HG02610 (cell line): ENCODE data around the gene DCAF12.
A peak's percentile ranks its signal among the peaks of the same experiment; 100 is the strongest.

Experiments
- ATAC-seq: cut with Tn5 transposase; IDR thresholded peaks from one replicate; pipeline ENCODE4 v1.9.1; 2021; ENCODE audit warnings: mild to moderate bottlenecking, moderate library complexity; ENCODE audit not compliant: unreplicated experiment

DCAF12 gene

DNA sequence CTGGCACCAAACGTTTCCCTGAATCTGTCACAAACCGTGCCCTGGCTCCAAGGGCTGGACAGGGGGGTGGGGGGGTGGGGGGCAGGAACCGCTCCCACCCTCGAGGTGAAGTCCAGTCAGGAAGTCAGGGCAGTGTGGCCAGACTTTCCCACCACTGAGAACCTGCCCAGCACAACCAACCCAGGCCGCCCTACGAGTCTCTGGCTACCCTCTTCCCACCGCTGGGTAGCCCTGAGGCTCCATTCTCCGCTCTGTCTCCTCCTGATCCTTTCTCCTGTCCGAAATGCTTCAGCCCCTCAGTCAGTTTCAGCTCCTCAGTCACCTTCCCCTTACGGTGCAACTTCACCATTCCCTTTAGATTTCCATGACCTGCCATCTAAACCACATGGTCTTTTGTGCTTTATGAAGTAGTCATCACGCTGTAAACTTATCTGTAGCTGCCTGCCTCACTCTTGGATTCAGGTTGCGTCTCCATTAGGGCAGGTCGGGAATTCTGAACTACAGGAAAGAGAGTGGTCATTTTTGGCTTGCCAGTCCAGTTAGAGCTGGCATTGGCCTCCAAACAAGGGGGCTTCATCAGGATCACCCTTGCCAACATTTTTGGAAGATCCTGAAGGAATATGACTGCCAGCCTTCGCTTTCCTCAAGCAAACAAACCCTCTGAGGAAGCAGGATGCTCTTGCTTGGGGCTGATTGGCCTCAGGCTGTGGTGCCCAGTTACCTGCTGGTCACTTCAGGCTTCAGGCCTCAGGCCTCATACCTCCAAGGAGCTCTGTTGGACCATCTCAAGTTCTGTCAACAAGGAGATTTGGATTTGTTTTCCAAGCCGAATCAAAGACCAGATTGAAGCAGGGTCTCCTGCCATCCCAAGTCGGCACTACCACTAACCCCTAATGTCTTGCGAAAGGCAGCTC lies 794 bp upstream of the DCAF12 start:
- no peak for ATAC-seq

DNA sequence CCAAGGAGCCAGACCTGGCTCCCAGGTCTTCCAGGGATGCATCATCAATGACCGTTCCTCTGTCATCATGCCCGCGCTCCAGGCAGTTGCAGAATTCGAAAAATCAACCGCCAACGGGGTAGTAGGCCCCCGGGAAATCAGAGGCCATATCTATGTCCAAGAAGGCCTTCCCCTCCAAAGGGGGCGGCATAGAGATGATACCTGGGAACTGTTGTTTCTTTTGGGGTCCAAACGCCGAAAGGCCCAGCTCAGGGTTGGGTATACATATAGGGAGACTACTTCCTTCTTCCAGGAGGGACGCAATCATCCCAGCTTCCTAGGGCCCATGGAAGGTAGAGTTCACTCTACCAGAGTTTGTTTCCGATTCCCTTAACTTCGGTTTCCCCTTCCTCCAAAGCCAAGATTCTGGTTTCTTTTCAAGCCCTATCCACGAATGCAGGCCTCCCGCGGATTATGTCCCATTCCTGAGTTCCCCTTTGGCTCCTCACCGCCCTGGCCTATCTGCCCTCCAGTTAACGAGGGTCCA lies 754 bp downstream of the DCAF12 start:
- no peak for ATAC-seq

DNA sequence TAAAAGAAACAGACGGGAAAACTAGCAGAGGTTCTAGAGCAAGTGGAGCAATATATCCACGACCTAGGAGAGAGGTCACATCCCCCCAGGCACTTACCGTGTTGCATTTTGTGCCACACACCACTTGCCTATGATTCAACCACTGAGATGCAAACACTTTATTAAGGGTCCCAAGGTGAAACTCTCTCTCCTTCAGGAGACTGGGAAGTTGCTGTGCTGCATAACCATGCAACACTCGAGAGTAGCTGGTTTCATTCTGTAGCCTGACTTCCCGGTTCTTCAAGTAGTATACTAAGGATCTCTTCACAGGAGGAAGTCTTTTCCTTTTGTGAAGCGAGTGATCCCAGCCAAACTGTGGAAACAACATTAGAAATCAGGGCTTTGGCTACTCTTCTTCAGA lies 1.6 kb downstream of the DCAF12 start:
- no peak for ATAC-seq

DNA sequence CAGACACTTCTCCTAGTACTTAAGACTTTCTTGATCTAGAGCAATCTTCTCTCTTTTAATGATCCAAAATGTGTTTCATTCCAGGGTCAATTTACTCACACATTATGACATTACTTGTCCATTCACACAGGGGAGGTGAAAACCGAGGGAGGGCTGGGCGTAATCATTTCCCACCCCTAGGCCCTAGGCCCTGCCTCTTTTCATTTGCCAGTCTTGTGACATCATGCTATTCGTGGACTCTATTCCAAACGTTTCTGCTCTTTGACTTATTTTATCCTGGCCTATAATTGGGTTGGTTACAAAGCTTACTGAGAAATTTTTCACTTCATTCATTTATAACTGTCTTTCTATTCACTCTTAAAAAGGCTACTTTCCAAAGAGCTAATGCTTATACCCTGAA lies 2.4 kb downstream of the DCAF12 start:
- ATAC-seq: no peak

DNA sequence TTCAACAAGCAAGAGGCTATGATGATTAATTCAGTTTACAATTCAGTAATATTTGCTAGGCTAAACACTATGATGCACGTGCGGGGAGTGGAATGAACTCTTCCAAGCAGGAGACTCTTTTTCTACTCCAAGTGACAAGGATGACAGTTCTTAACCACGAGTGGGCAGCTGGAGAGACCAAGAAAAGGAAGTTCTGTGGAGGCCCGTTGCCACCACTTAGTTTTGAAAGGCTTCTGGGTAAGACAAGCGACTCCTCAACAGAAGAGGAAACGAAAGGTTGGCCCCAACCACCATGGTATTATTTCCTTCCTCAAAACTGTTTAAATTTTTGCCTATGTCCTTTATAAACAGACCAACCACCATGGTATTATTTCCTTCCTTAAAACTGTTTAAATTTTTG lies 2.8 kb downstream of the DCAF12 start:
- no peak for ATAC-seq

DNA sequence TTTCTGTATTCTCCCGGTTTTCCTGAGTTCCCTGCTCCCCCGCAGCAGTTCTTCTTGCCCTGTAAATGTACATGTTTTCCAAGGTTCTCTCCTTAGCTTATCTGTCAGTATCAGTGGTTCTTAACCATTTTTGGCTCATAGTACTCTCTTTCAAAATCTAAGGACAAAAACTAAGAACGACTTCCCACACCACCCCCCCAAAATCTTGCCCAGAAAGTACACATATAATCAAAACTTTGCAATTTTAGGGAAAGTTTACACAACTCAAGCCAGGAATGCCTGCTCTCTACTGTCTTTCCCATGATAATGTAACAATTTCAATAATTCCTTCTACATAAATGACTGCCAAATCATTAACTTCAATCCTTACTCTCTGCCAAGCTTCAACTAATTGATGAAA lies 4.5 kb downstream of the DCAF12 start:
- ATAC-seq: no peak

DNA sequence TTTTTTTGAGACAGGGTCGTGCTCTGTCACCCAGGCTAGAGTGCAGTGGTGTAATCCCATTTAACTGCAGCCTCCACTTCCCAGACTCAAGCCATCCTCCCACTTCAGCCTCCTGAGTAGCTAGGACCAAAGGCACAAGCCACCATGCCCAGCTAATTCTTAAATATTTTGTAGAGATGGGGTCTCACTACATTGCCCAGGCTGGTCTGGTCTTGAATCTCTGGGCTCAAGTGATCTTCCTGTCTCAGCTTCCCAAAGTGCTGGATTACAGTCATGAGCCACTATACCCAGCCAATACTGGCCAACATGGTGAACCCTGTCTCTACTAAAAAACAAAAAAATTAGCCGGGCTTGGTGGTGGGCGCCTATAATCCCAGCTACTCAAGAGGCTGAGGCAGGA lies 6.8 kb downstream of the DCAF12 start:
- no peak for ATAC-seq

DNA sequence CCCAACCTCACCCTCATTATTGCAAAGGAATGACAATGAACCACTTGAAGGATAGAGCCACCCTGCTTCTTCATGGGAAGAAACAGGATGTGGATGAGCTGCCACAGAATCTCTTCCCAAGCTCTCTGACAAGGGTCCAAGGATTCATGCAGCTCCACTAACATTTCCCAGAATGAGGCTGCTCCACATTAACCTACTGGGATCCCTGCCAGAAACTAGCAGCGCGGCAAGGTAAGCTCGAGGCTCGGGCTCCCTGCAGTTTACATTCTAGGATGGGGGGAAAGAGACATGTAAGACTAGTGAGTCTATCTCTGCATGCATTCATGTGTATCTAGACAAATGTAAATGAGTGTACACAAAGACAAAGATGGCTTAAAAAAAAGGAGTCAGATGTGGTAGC lies 12.1 kb downstream of the DCAF12 start:
- ATAC-seq: no peak

DNA sequence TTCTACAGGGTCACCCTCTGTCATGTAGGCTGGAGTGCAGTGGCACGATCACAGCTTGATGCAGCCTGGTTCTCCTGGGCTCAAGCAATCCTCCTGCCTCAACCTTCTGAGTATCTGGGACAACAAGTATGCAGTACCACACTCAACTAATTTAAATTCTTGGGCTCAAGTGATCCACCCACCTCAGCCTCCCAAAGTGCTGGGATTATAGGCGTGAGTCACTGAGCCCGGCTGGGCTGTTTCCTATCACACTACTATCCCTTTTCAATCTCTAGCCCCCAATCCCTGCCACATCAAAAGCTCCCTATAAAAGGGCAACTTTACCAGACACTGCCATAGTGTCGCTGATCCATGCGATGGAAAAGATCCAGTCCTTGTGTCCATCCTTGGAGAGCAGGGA lies 20.4 kb downstream of the DCAF12 start:
- no peak for ATAC-seq

DNA sequence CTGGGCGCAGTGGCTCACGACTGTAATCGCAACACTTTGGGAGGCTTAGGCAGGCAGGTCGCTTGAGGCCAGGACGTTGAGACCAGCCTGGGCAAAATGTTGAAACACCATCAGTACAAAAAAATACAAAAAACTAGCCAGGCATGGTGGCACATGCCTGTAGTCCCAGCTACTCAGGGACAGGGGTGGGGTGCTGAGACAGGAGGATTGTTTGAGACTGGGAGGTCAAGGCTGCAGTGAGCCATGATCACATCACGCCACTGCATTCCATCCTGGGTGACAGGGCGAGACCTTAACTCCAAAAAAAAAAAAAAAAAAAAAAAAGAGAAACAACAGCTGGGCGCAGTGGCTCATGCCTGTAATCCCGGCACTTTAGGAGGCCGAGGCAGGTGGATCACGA lies 23.7 kb downstream of the DCAF12 start:
- ATAC-seq: no peak

DNA sequence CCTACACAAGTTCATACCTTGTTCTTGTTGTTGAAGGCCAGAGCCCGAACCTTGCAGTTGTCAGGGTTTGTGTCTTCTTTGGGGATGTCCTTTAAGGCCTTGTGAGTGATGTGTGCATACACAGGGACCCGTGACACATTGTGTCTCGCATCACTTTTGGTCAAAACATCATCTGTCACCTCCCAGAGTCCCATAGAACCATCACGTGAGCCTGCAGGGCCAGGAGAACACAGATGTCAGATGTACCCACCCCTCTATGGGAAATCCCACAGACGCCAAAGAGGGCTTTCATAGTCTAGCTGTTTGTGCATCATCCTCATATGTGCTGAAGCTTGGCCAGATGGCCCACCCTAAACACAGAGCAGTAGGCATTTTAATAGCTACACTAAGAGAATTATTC lies 28.2 kb downstream of the DCAF12 start:
- peak; percentile 45 for ATAC-seq

DNA sequence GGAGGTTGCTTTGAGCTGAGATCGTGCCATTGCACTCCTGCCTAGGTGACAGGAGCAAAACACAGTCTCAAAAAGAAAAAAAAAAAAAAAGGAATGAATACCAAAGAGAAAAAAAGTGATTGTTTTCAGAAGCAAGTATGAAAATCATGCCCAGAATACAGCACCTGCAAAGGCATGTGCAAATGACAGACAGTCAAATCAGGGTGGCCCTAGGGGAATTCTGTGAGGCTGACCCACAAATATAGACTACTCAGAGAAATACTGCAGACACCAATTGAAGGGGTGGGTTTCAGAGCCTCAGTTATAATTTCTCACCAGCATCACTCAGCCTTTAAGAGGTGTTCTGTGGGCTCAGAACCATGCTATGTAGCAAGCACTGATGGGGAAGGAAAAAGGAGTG lies 28.6 kb downstream of the DCAF12 start:
- ATAC-seq: peak; percentile 51

DNA sequence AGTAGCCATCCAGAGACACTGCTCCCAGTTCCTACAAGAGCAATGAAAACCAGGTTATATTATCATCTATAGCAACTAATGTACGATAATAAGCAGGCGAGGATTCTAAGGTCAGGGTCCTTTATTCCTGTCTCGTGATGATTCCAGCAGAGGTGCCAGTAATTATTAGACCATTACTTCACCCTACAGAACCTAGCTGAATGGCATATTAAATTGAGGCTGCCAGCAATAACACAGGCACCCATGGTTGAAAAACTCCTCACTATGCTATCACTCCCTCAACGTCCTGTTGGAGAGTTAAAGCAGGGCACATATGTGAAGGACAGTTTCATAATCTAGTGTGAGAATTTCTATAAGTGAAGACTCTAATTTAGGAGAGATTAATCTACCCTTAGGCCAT lies 29.7 kb downstream of the DCAF12 start:
- no peak for ATAC-seq

DNA sequence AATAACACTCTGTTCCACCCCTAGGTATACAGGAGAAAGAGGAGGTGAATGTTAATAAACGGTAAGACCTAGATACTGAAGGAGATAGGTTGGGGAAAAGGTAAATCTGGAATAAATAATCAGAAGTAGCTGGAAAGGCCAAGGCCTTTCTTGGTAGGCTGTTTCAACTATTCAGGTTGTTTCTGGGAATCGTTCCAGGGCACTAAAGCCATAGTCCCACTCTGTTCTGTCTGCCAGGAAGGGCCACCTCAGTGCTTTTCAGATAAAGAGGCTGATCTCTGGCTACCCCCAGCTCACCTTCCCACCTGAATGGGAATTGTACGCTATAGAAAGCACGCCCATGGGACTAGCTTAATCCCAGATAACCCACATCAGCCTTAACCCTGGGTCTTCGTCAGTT lies 32.9 kb downstream of the DCAF12 start:
- no peak for ATAC-seq

DNA sequence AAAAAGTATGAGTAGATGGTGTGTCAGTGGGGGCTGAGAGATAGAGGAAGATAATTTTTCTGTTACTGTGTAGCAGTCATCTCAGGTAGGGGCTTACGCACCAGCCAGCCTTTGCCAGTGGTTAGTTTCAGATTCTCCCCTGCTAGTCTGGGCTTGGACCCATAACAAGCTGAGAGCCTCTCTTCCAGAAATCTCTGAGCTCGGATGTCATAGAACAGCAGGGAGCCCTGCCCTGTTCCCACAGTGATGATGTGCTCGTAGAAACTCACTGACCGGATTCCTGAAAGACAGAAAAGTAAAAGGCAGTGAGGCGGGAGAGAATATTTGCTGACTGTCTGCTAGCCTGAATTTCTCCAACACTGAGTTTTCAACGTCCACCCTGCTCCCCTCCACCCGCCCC lies 37.2 kb downstream of the DCAF12 start:
- ATAC-seq: no peak

DNA sequence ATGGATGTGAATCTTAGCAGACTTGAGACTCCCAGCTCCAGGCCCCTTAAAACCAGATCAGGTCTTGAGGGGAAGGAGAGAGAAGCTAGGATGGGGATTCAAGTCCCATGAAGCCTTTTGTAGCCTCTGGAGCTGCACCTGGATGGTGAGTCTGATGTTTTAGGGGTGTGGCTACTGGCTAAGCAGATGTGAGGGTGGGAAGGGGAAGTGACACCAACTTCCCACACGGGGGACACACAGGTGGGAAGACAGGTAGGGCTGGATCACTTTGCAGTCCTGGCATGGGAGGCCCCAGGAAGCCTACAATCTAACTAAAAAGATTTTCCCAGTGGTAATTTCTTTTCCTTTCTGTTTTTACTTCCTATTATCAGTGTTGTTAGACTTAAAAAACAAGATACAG lies 39.1 kb downstream of the DCAF12 start:
- ATAC-seq: no peak

DNA sequence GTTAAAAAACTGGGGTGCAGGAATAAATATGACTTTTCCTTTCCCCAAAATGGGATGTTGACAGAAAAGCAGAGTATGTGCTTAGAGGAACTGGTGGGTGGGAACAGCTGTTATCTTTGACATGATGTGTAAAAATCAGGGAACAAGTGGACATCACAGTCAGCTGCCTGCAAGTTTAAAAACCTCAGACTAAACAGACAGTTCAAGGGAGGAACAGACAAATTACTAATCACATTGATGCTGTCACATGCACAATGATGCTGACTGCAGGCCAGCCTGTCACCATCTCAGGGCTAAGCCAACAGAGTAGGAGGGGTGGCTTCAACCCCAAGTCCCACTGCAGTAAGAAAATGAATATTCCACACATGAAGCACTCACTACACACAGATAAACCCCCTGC lies 39.6 kb downstream of the DCAF12 start:
- ATAC-seq: no peak

DNA sequence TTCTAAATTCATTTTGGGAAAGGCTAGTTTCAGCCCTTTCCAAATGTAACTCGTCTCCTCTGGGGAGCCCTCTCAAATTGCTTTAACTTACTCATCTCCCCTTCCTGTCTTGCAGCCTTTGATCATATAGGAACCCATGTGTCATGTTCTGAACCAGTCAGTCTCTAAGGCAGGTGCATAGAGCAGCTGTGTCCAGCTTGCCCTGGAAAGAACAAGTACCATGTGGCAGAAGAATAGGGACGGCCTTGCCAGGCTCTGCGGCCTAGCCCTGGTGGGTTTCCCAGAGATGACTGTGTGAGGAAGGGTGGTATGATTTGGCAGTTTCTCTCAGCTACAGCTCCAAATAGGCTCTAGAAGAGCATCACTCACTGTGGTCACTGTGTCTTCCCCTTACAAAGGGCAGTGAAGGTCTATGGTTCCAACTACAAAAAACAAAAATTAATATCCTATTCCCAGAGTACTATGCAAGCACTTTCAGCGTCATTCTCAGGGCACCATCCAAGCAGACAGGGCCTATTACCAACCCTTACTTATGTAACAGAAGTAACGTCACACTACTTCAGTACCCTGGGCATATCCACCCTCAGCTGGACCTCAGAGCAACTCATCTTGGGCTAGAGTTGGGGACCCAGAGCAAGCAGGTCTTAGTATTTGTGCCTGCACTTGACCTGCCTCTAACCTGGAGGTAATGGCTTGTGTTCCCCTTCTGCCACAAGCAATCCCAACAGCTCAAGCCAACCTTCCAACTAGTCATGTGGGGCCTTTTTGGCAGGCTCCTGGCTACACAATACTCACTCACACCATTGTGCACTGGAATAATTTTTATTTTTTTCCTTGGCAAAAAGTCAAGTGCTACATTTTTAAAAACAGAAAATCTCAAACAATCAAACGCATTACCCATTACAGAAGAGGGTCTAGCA lies 40.7 kb downstream of the DCAF12 start:
- no peak for ATAC-seq

DNA sequence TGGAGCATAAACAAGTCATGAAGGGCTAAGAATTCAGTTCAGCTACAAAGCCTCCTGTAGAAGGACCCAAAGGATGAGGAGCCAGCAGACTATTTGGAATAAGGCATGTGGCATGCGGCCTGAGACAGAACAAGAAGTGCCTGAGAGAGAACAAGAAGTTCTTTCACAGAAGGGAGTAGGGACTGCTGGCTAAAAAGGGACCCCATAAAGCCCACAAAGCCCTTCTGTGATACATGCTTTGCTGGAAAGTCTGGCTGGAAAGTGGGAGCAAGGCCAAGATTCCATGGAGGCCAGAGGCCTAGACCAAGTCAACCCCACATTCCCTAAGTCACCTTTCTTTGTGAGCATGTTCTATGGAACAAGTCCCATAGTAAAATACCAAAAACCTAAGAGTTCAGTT lies 41.9 kb downstream of the DCAF12 start:
- ATAC-seq: no peak

DNA sequence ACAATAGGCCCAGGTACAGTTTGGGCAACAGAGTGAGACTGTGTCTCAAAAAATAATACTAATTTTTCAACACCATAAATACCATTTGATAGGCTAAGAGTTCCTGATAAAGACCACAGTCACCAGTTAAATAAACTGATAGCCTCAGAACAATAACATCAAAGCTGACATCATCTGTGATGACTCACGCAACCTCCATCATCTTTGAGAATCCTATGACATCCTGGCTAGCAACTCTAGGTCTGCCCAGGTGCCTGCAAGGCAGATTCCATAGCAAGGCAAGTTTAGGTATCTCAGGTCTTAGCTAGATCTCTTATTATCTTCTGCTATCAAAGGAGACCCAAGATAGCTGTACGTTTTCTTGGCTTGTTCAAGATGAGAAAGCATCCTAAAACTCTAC lies 47.3 kb downstream of the DCAF12 start:
- ATAC-seq: no peak

DNA sequence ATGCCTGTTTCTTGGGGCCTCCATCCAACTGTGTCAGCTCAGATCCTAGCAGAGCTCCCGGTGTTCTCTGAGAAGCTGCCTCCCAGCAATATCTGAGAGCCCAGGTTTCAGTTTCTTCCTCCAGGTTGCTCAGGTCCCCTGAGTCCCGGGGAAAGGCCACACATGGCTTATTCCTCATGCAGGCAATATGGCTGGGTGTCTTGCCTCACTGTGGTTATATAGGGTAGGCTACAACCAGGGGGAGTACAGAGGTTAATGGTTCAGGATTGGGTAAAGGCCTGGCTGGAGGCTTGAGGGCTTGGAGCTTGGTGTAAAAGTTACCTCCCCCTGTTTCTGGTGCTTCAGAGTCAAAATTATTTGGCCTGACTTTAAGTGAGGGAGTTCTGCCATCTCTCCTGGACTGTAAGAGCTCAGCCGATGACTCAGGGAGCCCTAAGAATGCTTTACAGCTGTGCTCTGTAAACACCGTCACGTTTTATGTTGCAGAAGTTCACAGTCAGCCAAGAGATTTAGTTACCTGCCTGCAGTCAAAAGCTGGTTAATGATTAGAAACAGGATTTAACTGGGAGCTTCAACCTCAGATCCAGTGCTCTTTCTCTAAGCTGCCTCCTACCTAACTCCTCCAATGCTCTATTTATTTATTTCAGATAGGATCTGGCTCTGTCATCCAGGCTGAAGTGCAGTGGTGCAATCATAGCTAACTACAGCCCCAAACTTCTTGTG lies 53.5 kb downstream of the DCAF12 start:
- no peak for ATAC-seq
